Femur (tissue), 1 donor: ENCODE measurements around the gene MPC1.

Experiments used
- DNase-seq: peaks from one replicate; pipeline ENCODE4 v3.0.0-alpha.2; 2017

The MPC1 gene

GRCh38 chr6:166382933-166383801, at the start of gene MPC1:
TSS of gene MPC1 (minus strand) at chr6:166382940. CDS start at chr6:166382876, 64 bp downstream.
- peak; percentile 98 for DNase-seq

- DNase-seq: no peak
These were observed 47.5 kb upstream of the MPC1 start for GRCh38 chr6:166430269-166430668.

GRCh38 chr6:166424431-166424830, 41.7 kb upstream of the MPC1 start:
- no peak for DNase-seq

- DNase-seq: no peak
These were observed 41.0 kb upstream of the MPC1 start for GRCh38 chr6:166423781-166424180.

- DNase-seq: no peak
These were observed 40.5 kb upstream of the MPC1 start for GRCh38 chr6:166423051-166423745.

- DNase-seq: no peak
These were observed 39.6 kb upstream of the MPC1 start for GRCh38 chr6:166422201-166422940.

- no peak for DNase-seq
These were observed 37.6 kb upstream of the MPC1 start for GRCh38 chr6:166420351-166420750.

GRCh38 chr6:166419717-166420116, 37.0 kb upstream of the MPC1 start:
- no peak for DNase-seq

- no peak for DNase-seq
These were observed 36.5 kb upstream of the MPC1 start for GRCh38 chr6:166419286-166419685.

- no peak for DNase-seq
These were observed 36.0 kb upstream of the MPC1 start for GRCh38 chr6:166418691-166419143.

GRCh38 chr6:166417285-166417691, 34.5 kb upstream of the MPC1 start:
- no peak for DNase-seq

GRCh38 chr6:166415833-166416347, 33.1 kb upstream of the MPC1 start:
- no peak for DNase-seq

GRCh38 chr6:166415306-166415705, 32.6 kb upstream of the MPC1 start:
- no peak for DNase-seq

- DNase-seq: no peak
These were observed 30.8 kb upstream of the MPC1 start for GRCh38 chr6:166413491-166413951.

GRCh38 chr6:166412911-166413384, 30.2 kb upstream of the MPC1 start:
- DNase-seq: no peak

GRCh38 chr6:166412156-166412910, 29.6 kb upstream of the MPC1 start:
- no peak for DNase-seq

GRCh38 chr6:166411721-166412151, 29.0 kb upstream of the MPC1 start:
- DNase-seq: no peak

- DNase-seq: no peak
These were observed 28.5 kb upstream of the MPC1 start for GRCh38 chr6:166411271-166411670.

- DNase-seq: no peak
These were observed 27.7 kb upstream of the MPC1 start for GRCh38 chr6:166410426-166410935.

GRCh38 chr6:166408936-166409755, 26.4 kb upstream of the MPC1 start:
- DNase-seq: no peak

GRCh38 chr6:166406197-166406596, 23.5 kb upstream of the MPC1 start:
- no peak for DNase-seq
